Measurements from ENCODE around the gene UROS. TPM values are rescaled to one million over a fixed set of nuclear protein-coding genes. Genes with fewer than 3 reads are reported as not detected.

Gene UROS
- total and polyA plus RNA-seq, 4 donors, result 24.9 to 157 (median 37.9) TPM

DNA sequence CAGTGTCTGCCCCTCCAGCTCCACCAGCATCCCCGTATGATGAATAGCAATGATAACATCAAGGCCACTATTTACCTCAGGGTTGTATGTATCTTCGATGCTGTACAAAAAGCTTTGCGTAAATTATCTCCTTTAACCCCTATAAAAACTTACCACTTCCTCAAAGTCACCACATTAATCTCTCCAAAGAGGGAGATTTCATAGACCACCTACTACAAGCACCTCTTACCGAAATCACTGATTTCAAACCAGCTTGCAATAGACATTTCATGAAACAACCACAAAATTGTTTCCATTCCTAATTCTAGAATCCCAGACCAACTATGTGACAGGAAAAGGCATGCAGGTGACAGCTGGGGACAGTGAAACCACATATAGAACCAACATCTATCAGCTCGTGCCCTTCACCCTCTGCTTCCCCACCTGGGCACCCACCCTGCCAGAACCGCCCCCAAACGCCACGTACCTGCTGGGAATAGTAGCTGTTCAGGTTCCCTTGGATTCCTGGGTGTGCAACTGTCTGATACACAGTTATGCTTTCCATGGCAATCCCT, 27.3 kb downstream of the UROS start:
- TF ChIP-seq HNF4A (conservative IDR thresholded peaks at IDR 0.05) (no peak), NR2F2 (IDR thresholded peaks at IDR 0.05) (no peak), RAD21 (IDR thresholded peaks at IDR 0.05) (no peak)
- TF ChIP-seq, protein P1, sequence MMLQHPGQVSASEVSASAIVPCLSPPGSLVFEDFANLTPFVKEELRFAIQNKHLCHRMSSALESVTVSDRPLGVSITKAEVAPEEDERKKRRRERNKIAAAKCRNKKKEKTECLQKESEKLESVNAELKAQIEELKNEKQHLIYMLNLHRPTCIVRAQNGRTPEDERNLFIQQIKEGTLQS (IDR thresholded peaks at IDR 0.05), result no peak
- TF ChIP-seq, protein P2, sequence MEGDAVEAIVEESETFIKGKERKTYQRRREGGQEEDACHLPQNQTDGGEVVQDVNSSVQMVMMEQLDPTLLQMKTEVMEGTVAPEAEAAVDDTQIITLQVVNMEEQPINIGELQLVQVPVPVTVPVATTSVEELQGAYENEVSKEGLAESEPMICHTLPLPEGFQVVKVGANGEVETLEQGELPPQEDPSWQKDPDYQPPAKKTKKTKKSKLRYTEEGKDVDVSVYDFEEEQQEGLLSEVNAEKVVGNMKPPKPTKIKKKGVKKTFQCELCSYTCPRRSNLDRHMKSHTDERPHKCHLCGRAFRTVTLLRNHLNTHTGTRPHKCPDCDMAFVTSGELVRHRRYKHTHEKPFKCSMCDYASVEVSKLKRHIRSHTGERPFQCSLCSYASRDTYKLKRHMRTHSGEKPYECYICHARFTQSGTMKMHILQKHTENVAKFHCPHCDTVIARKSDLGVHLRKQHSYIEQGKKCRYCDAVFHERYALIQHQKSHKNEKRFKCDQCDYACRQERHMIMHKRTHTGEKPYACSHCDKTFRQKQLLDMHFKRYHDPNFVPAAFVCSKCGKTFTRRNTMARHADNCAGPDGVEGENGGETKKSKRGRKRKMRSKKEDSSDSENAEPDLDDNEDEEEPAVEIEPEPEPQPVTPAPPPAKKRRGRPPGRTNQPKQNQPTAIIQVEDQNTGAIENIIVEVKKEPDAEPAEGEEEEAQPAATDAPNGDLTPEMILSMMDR (IDR thresholded peaks at IDR 0.05; ENCODE audit: low read depth, low read length, missing input control), result no peak
- TF ChIP-seq, protein P3, sequence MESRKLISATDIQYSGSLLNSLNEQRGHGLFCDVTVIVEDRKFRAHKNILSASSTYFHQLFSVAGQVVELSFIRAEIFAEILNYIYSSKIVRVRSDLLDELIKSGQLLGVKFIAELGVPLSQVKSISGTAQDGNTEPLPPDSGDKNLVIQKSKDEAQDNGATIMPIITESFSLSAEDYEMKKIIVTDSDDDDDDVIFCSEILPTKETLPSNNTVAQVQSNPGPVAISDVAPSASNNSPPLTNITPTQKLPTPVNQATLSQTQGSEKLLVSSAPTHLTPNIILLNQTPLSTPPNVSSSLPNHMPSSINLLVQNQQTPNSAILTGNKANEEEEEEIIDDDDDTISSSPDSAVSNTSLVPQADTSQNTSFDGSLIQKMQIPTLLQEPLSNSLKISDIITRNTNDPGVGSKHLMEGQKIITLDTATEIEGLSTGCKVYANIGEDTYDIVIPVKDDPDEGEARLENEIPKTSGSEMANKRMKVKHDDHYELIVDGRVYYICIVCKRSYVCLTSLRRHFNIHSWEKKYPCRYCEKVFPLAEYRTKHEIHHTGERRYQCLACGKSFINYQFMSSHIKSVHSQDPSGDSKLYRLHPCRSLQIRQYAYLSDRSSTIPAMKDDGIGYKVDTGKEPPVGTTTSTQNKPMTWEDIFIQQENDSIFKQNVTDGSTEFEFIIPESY (IDR thresholded peaks at IDR 0.05), result no peak
- TF ChIP-seq, protein P4, sequence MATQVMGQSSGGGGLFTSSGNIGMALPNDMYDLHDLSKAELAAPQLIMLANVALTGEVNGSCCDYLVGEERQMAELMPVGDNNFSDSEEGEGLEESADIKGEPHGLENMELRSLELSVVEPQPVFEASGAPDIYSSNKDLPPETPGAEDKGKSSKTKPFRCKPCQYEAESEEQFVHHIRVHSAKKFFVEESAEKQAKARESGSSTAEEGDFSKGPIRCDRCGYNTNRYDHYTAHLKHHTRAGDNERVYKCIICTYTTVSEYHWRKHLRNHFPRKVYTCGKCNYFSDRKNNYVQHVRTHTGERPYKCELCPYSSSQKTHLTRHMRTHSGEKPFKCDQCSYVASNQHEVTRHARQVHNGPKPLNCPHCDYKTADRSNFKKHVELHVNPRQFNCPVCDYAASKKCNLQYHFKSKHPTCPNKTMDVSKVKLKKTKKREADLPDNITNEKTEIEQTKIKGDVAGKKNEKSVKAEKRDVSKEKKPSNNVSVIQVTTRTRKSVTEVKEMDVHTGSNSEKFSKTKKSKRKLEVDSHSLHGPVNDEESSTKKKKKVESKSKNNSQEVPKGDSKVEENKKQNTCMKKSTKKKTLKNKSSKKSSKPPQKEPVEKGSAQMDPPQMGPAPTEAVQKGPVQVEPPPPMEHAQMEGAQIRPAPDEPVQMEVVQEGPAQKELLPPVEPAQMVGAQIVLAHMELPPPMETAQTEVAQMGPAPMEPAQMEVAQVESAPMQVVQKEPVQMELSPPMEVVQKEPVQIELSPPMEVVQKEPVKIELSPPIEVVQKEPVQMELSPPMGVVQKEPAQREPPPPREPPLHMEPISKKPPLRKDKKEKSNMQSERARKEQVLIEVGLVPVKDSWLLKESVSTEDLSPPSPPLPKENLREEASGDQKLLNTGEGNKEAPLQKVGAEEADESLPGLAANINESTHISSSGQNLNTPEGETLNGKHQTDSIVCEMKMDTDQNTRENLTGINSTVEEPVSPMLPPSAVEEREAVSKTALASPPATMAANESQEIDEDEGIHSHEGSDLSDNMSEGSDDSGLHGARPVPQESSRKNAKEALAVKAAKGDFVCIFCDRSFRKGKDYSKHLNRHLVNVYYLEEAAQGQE (IDR thresholded peaks at IDR 0.05), result no peak
- Histone ChIP-seq H3K4me1 (ENCODE audit: control insufficient read depth in 4 of 4, insufficient read depth in 4 of 4, low read length in 3 of 4) (no peaks in the 10 kb centered on the region), H3K27me3 (ENCODE audit: control insufficient read depth in 4 of 4, insufficient read depth in 4 of 4, low read length in 3 of 4) (no peaks in the 10 kb centered on the region), H3K27ac (ENCODE audit: low read depth in 1 of 2, low read length in 2 of 2) (no peak overlapping the region), H3K9me3 (ENCODE audit: control insufficient read depth in 4 of 4, low read length in 3 of 4) (no peaks in the 10 kb centered on the region), H3K36me3 (ENCODE audit: control insufficient read depth in 4 of 4, insufficient read depth in 3 of 4, low read depth in 1 of 4, low read length in 3 of 4) (peaks cover 7 to 60% (median 41%) of the 10 kb centered on the region in 4 donors), H3K9ac (ENCODE audit: low read depth in 1 of 2, low read length in 2 of 2) (no peak overlapping the region), H3K4me3 (ENCODE audit: low read depth in 1 of 3, low read length in 3 of 3) (no peak overlapping the region)
- DNase-seq (ENCODE audit: low spot score), result no peak
- 84% methylated on average over 8 of the region's 8 CpGs for WGBS

DNA sequence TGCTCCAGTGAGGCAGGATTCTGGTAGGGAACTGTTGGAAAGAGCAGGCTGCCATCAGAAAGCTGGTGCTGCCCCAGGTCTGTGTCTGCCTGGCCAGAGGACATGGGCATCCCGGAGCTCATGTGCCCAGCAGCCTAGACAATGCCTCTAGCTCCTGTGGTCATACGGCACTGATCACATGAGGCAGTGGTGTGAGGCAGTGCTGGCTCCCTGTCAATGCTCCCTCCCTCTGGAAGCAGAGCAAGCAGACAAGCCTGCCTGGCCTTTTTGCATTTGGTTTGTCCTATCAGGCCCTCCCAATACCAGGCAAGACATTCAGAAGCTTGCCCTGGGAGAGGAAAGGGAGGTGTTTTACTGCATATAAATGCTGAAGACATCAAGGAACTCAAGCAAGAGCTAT, 27.9 kb downstream of the UROS start:
- 93% methylated on average over 2 of the region's 2 CpGs for WGBS
- no peak for DNase-seq (ENCODE audit: low spot score)
- Histone ChIP-seq H3K36me3 (ENCODE audit: control insufficient read depth in 4 of 4, insufficient read depth in 3 of 4, low read depth in 1 of 4, low read length in 3 of 4) (peaks cover 7 to 60% (median 41%) of the 10 kb centered on the region in 4 donors), H3K4me1 (ENCODE audit: control insufficient read depth in 4 of 4, insufficient read depth in 4 of 4, low read length in 3 of 4) (no peaks in the 10 kb centered on the region), H3K4me3 (ENCODE audit: low read depth in 1 of 3, low read length in 3 of 3) (no peak overlapping the region), H3K9ac (ENCODE audit: low read depth in 1 of 2, low read length in 2 of 2) (no peak overlapping the region), H3K27me3 (ENCODE audit: control insufficient read depth in 4 of 4, insufficient read depth in 4 of 4, low read length in 3 of 4) (no peaks in the 10 kb centered on the region), H3K9me3 (ENCODE audit: control insufficient read depth in 4 of 4, low read length in 3 of 4) (no peaks in the 10 kb centered on the region), H3K27ac (ENCODE audit: low read depth in 1 of 2, low read length in 2 of 2) (no peak overlapping the region)
- TF ChIP-seq FOXA2 (IDR thresholded peaks at IDR 0.05) (no peak), GABPA (IDR thresholded peaks at IDR 0.05 in 1 of 2, conservative IDR thresholded peaks at IDR 0.05 in 1 of 2) (no peak), NR2F2 (IDR thresholded peaks at IDR 0.05) (no peak), RAD21 (IDR thresholded peaks at IDR 0.05) (no peak), RXRA (IDR thresholded peaks at IDR 0.05) (no peak), HNF4A (conservative IDR thresholded peaks at IDR 0.05) (no peak), FOXA1 (IDR thresholded peaks at IDR 0.05) (no peak)
- TF ChIP-seq, protein P2 (IDR thresholded peaks at IDR 0.05; ENCODE audit: low read depth, low read length, missing input control), result no peak
- TF ChIP-seq, protein P1 (IDR thresholded peaks at IDR 0.05), result no peak
- TF ChIP-seq, protein P4 (IDR thresholded peaks at IDR 0.05), result no peak
- TF ChIP-seq, protein P5, sequence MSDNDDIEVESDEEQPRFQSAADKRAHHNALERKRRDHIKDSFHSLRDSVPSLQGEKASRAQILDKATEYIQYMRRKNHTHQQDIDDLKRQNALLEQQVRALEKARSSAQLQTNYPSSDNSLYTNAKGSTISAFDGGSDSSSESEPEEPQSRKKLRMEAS (IDR thresholded peaks at IDR 0.05), result no peak
- TF ChIP-seq, protein P3 (IDR thresholded peaks at IDR 0.05), result no peak
